DMS53 treated with DMSO at 0.1 percent for 48 hours (cell line): ENCODE results near the gene STN1.
"Not testable (repeated sequence)": the region's sequence is repeated elsewhere in the genome, so short reads cannot be mapped to it uniquely, and the experiment has no call there.

Source experiments
- DNase-seq: peaks from one replicate; lab custom pipeline; 2025; ENCODE audit not compliant: unreplicated experiment; lab: John Stamatoyannopoulos, UW

The STN1 gene

GRCh38 chr10:103845972-103846371 lies 72.0 kb downstream of the STN1 start:
- no peak for DNase-seq

DNA sequence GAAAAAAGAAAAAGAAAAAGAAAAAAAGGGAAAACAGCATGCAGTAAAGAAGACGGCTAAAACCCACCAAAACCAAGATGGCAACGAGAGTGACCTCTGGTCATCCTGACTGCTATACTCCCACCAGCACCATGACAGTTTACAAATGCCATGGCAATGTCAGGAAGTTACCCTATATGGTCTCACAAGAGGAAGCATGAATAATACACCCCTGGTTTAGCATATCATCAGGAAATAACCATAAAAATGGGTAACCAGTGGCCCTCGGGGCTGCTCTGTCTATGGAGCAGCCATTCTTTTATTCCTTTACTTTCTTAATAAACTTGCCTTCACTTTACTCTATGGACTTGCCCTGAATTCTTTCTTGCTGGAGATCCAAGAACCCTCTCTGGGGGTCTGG lies 72.6 kb downstream of the STN1 start:
- not testable (repeated sequence) for DNase-seq

DNA sequence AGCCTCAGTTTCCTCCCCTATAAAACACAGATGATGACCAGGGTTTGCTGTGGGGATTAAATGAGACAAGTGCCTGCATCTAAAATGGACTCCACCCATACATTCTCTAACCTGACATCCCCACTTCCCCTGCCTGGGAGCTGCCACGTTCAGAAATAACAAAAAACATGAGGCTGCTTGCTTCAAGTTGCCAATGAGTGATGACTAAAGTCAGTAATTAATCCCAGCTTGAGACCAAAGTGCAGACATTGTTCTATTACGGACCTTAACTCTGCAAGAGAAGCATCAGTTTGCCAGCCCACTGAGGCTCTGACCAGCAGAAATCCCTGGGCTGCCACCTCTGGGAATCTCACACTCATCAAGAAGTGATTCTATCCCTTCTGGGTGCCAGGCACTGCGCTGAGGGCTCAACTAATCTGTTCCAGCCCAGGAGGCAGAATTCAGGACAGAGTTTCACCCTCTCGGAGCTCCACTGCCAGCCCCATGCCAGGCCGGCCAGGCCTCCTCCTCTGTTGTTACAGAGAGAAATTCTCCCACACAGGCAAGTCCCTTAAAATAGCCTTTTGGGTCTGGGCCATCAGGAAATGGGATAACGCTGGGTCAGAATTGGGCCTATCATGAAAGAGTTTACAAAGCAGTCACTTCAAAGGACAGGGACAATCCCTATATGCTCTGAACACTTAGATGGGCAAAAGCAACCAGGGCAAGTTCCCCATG lies 74.0 kb downstream of the STN1 start:
- no peak for DNase-seq

DNA sequence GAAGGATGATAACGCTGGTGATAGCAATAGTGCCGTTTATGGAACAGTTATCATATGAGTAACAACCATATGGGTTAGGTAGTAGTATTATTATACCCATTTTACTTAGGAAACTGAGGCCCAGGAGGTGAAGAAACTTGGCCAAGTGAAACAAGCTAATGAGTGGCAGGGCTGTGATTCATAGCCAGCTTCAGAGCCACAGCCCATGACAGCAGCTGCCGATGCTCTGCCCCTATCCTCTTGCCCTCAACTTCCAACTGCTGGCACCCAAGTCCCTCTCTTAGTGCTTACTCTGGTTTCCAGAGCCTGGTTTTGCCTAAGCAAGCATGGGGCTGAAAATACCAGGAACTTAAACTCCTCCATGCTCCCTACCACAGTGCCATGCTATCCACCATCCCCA lies 74.9 kb downstream of the STN1 start:
- DNase-seq = no peak

DNA sequence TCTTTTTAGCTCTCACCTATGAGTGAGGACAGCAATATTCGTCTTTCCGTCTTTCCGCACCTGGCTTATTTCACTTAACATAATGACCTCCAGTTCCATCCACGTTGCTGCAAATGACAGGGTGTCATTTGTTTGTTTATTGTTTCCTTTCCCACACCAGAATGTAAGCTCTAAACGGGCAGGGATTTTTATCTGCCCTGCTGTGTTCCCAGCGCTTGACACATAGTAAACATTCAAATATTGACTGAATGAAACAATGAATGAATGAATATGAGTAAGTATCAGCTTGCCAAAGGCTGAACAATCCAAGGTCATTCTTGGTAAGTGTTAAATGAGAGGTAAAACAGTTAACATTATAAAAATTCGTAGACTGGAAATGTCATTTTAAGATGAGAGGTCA lies 75.4 kb downstream of the STN1 start:
- peak; percentile 14 for DNase-seq

DNA sequence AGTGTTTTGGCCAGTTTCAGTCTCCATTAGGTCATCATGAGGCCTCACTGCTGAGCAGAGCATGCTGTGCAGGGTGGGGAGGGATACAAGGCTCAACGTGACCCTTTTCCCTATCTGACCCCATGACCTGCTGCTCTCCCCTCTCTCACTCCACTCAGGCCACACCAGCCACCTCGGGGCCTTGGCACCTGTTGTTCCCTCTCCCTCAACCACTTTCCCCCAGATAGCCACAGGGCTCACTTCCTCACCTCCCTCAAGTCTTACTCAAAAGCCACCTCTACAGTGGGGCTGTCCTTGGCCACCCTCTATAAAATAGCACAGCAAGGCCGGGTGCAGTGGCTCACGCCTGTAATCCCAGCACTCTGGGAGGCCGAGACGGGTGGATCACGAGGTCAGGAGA lies 76.5 kb downstream of the STN1 start:
- no peak for DNase-seq

GRCh38 chr10:103840740-103841070 lies 77.3 kb downstream of the STN1 start:
- DNase-seq = no peak

- no peak for DNase-seq
Observed at GRCh38 chr10:103839872-103840739, 77.9 kb downstream of the STN1 start.

DNA sequence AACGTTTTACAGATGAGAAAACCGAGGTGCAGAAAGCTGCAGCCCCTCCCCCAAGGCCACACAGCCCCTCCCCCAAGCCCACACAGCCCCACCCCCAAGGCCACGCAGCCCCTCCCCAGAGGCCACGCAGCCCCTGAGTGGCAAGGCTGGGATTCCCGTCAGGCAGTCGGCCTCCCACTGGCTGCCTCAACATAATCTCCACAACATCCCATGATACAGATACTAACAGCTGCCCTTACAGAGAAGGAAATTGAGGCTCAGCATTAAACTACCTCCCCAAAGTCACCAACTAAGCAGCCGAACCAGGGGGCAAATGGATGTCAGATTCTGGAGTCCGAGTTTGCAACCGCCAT lies 78.5 kb downstream of the STN1 start:
- DNase-seq = no peak

- no peak for DNase-seq
Observed at GRCh38 chr10:103838862-103839518, 79.0 kb downstream of the STN1 start.

DNA sequence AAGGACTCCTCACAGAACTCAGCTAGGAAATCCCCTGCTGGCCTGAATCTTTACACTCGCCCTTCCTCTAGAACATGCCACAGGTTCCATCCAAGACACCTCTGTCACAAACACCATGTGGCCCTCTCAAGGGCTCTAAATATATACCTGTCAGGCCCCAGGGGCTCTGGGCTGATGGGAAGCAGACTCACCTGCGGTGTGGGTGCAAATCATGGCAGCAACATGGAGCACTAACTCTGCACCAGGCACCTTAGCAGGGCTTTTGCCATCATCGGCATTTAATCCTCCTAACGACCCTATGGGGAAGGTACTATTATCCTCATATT lies 80.0 kb downstream of the STN1 start:
- no peak for DNase-seq

- no peak for DNase-seq
Observed at GRCh38 chr10:103837370-103838069, 80.5 kb downstream of the STN1 start.

DNA sequence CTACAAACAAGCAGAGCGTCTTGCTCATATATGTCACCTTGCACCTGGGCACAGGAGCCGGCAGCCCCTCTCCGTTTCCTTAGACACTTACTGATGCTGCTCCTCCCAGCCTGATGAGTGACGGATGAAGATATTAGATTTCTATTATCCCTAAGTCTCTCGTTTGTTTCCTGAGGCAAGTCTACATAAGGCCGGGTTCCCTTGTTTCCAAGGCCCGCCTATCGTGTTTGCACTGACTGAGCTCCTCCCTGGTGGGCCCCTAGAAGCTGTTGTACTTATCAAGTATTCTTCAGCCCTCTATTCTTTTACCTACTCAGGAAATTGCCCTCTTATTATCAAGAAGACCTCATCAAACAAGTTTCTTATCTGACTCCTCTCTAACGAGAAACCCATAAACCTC lies 81.1 kb downstream of the STN1 start:
- DNase-seq = no peak

- no peak for DNase-seq
Observed at GRCh38 chr10:103836273-103836672, 81.7 kb downstream of the STN1 start.

GRCh38 chr10:103835096-103836050 lies 82.6 kb downstream of the STN1 start:
- DNase-seq = no peak

DNA sequence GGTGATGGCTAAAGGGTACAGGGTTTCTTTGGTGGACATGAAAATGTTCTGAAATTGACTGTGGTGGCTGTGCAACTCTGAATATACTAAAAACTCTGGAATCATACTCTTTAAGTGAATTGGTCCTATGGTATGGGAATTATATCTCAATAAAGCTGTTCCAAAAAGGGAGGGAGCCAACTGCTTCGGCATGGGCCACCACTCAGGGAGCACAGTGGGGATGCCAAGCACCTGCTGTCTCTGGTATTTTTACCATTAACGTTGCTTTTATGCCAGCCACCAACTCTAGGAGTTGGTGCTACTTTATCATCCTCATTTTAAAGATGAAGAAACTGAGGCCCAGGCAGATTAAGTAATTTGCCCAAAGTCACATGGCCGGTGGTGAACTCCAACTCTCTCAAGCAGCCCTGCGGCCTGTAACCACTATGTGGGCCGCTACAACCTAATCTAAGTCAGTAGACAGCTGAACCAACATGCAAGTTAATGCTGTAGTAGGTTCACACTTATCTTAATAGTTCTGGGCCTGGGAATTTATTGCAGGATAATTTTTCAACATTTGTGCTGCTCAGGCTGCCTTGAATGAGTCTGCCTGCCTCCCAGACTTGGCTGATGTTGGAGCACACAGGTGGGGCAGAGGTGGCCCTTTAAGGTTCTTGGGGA lies 83.4 kb downstream of the STN1 start:
- DNase-seq = no peak

DNA sequence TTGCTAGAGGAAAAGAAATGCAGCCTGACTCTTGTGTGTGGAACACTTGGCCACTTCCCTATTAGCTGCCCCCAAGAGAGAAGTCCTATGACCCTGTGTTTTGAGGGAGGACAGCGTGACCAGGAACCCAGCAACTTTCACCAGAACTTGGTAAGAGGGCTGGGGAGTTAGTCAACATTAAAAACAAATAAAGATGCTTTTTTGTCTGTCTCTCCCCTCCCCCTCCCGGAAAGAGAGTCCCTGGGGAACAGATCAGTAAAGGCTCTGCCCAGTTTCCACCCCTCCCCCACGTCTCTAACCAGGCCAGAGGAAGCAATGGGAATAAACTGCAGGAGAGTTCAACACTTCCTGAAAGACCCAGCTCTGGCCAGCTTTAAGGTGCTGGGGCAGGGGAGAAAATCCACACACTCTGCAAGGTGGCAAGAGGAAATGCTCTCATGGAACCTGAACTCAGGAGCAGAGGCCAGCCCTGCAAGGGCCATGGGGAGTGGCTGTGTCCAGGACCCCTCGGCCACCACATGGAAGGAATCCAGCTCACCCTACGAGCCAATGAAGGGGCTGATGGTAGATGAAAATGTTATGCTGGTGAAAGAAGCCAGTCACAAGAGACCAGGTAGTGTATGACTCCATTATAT lies 84.1 kb downstream of the STN1 start:
- DNase-seq = peak; percentile 74

DNA sequence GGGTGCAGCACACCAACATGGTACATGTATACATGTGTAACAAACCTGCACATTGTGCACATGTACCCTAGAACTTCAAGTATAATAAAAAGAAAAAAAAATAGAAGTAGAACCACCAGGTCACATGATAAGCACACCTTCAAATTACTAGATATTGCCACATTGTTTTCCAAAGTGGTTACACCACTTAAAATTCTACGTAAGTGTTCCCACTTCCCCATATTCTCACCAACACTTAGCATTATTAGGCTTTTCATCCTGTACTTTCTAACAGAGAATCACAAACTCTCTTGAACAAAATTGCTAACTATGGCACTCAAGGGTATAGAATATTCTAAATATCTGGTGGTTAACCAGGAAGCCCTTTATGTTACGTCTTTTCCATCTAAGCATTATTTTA lies 85.2 kb downstream of the STN1 start:
- DNase-seq = no peak
